GM19372 (cell line): ENCODE data around the gene CFAP73.

Source experiments
- ATAC-seq: cut with Tn5 transposase; IDR thresholded peaks from one replicate; pipeline ENCODE4 v1.9.1; 2021; ENCODE audit warnings: mild to moderate bottlenecking, low read depth, moderate library complexity; ENCODE audit not compliant: unreplicated experiment

Gene CFAP73

GRCh38 chr12:113162102-113163029, 12.8 kb downstream of the CFAP73 start:
- no peak for ATAC-seq

GRCh38 chr12:113163030-113163360, 13.5 kb downstream of the CFAP73 start:
- no peak for ATAC-seq

DNA sequence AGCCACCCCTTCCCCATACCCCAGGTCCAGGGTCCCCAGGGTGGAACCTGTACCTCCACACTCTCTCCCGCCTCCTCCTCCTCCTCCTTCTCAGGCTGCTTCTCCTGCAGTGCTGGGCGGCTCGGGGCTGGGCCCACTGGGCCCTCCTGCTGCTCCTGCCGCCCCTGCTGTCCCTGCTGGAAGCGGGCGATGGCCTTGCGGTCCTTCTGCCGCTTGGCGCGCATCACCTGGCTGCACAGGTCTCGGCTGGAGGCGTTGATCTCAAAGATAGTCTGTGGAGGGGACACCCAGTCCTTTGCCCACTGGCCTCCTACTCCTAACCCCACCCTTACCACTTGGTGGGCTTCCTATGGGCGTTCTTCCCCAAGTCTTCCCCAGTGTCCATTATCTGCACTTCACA, 14.5 kb downstream of the CFAP73 start:
- ATAC-seq: no peak

GRCh38 chr12:113165521-113166450, 16.3 kb downstream of the CFAP73 start:
- no peak for ATAC-seq

GRCh38 chr12:113167868-113168267, 18.3 kb downstream of the CFAP73 start:
- no peak for ATAC-seq

DNA sequence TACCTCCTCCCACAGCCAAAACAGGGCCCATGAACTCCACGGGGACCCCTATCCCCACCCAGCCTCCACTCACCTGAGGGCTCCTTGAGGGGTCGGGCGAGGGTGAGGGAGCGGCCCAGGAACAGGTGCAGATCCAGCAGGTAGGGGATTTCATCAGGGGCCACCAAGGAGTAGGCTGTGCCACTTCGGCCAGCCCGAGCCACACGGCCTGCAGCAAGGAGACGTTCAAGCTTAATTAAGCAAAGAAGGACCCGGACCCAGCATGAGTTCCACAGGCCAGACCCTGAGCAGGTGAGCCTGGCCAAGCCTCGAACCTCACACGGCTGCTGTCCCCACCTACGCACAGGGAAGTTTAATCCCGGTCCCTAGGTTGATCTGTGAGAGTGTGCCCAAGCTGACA, 20.2 kb downstream of the CFAP73 start:
- no peak for ATAC-seq

GRCh38 chr12:113170457-113170856, 20.9 kb downstream of the CFAP73 start:
- no peak for ATAC-seq

- ATAC-seq: no peak
These were observed 21.4 kb downstream of the CFAP73 start for GRCh38 chr12:113170926-113171325.

GRCh38 chr12:113171543-113171942, 22.0 kb downstream of the CFAP73 start:
- no peak for ATAC-seq

DNA sequence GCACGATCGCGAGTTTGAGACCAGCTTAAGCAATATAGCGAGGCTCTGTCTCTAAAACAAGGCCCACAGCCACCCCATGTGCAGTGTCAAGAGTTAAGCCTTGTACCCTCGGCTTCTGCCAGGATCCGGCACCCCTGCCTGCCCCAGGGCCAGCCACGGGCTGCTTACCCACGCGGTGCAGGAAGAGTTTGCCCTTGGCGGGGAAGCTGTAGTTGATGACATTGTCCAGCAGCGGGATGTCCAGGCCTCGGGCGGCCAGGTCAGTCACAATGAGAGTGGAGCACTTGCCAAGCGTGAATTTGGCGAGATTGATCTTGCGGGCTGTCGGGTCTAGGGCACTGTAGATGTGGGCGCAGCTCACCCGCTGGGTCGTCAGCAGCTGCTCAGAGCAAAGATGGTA, 22.7 kb downstream of the CFAP73 start:
- no peak for ATAC-seq

- ATAC-seq: no peak
These were observed 23.7 kb downstream of the CFAP73 start for GRCh38 chr12:113173081-113173698.

DNA sequence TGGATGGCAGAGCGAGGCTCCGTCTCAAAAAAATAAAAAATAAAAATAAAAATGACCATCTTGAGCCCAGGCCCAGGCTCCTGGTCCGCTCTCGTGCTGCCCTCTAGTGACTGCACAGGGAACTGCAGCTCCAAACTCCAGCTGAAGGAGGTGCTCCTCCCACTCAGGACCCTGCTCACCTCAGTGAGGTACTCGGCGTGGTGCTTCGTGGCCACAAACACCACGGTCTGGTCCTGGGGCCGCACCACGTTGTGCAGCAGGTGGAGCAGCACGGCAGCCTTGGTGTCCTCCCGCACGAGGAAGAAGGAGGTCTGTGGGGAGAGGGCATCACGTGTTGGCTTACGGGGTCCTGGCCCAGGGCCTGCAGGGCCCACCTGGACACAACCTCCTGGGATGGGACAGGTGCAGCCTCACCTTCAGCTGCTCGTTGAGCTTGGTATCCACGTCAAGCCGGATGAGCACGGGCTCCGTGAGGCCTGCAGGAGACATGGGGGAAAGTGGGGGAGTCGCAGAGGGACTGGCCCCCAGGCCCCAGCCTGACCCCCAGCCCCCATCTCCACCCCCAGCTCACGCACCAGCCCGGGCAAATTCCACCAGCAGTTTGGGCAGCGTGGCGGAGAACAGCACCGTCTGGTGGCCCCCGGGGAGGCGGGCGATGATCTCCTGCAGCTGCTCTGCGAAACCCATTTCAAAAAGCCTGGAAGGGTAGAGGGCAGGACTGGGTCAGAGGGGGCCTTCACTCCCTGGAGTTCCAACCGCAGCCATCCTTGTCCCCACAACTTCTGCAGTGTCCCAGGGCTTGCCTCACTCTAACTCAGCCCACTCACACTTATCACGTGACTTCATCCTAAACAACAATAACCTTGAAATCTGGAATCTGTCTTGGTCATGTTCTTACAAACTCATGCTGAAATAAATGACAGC, 25.2 kb downstream of the CFAP73 start:
- peak; percentile 59 for ATAC-seq

DNA sequence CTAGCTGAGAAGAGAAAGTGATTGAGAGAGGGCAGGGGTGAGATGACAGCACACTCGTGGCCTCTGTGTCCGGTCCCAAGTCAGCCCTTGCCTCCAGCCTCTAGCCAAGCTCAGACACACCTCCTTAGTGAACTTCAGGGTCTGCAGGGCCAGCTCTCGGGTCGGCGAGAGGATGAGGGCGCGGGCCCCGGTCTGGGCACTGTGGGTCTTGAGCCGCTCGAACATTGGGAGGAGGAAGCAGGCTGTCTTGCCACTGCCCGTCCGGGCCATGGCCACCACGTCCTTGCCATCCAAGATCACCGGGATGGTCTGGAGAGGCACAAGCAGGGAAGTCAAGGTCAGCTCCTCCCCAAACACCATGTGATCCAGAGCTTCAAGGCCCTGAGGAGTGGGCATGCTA, 29.5 kb downstream of the CFAP73 start:
- no peak for ATAC-seq

- no peak for ATAC-seq
These were observed 30.8 kb downstream of the CFAP73 start for GRCh38 chr12:113180333-113180732.

DNA sequence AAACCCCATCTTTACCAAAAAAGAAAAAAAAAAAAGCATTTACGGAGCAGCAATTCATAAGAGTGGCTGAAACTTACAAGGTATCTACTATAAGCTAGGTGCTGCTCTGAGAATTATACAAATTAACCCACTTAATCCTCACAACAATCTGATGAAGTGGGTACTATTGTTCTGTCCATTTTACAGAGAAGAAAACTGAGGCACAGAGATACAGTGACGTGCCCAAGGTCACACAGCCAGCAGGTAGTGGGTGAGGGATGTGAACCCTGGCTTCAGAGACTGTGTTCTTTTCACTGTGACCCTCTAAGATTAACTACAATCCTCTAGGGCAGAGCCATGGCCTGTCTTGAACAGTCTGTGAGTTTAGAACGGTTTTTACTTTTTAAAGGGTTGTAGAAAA, 32.5 kb downstream of the CFAP73 start:
- no peak for ATAC-seq

GRCh38 chr12:113183030-113183589, 33.6 kb downstream of the CFAP73 start:
- no peak for ATAC-seq

- ATAC-seq: peak; percentile 44
These were observed 34.8 kb downstream of the CFAP73 start for GRCh38 chr12:113184098-113184899.

- peak; percentile 78 for ATAC-seq
These were observed 35.3 kb downstream of the CFAP73 start for GRCh38 chr12:113184900-113185179.
